Endothelial cell of umbilical vein (primary cell): ENCODE results near the gene ABCG5.

ENCODE experiments used
- CTCF ChIP-seq, 2 donors: IDR thresholded peaks; 1 replicate in 1 of 2; 2 replicates in 1 of 2; pipeline ENCODE4 v1.5.1; 2011; ENCODE audit warnings: low read length in 2 of 2, mild to moderate bottlenecking in 2 of 2, moderate library complexity in 2 of 2, control low read depth in 1 of 2, inconsistent platforms in 1 of 2, low read depth in 1 of 2; ENCODE audit not compliant: insufficient read depth in 1 of 2; ENCODE audit errors: extremely low read depth in 1 of 2
- POLR2A ChIP-seq: IDR thresholded peaks from 2 replicates; pipeline ENCODE4 v1.6.1; 2012; ENCODE audit warnings: low read depth, mild to moderate bottlenecking, control low read depth, low read length

DNA sequence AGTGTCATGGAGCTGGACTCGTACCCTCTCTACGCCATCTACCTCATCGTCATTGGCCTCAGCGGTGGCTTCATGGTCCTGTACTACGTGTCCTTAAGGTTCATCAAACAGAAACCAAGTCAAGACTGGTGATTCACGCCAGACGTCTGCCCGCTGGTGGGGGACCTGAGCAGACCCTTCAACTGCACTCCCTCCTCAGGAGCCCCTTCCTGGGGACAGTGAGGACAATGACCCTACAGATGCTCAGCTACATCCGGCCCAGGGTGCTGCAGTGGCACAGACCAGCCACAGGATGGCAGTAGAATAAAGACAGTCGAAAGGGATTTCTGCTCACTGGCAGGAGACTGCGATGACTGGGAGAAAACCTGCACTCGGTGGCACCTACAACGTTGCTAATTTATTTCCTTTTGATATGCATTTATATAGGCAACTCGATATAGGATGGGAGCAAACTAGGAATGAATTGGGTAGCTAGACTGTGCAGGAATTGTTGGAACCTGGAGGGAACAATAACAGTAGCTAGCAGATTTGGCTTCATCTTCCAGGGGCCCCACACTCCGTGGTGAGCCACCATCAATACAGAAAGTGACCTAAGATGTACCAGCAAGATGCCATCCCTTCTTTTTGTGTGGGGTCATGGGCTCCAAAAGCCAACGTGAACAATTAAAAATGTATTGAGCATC, 39.3 kb upstream of the ABCG5 start:
- TF ChIP-seq CTCF (IDR thresholded peaks at IDR 0.05; ENCODE audit: extremely low read depth in 1 of 2, insufficient read depth in 1 of 2, low read depth in 1 of 2, low read length in 2 of 2) (peak; percentile 87 to 89), POLR2A (no peak)
